NCI-H748 (cell line): ENCODE measurements around the gene SSC5D.
"Not testable (repeated sequence)": the region's sequence is repeated elsewhere in the genome, so short reads cannot be mapped to it uniquely, and the experiment has no call there.

Source experiments
- DNase-seq: peaks from one replicate; lab custom pipeline; 2025; ENCODE audit not compliant: unreplicated experiment; lab: John Stamatoyannopoulos, UW

The SSC5D gene

DNA sequence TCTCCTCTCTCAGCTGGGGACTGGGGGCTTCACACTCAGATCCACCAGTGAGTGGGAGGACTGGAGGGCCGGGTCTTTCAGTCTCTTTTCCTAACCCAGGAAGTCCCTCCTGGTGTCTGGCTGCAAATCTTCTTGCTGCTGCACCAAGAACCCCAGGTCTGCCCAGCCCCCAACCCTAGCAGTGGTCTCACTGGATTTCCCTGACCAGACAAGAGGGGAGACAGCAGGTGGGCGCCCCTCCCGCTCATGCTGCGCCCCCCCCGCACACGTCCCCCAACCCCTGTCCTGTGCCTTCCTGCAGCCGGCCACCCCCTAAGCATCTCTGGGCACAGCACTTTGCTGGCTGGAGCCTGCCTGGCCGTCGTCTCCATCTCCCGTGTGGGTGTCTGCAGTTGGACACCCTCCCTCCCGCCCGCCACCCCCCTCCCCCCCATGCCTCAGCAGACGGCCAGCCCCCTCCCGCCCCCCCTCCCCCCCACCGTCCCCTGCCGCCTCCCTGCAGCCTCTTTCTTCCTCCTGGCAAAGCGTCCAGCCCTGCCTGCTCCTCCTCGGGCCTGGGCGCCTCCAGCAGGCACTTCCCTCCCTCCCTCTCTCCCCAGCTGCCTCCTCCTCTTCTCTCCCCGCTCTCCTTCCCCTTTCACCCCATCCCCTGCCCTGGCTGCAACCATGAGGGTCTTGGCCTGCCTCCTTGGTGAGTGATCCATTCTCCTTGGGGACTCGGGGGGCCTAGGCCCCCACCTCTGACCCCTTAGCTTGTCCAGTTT is at the start of gene SSC5D:
TSS of gene SSC5D (plus strand) at position 513 of the 764 bp plus-strand sequence. CDS start at position 667, 154 bp downstream.
- DNase-seq = no peak

DNA sequence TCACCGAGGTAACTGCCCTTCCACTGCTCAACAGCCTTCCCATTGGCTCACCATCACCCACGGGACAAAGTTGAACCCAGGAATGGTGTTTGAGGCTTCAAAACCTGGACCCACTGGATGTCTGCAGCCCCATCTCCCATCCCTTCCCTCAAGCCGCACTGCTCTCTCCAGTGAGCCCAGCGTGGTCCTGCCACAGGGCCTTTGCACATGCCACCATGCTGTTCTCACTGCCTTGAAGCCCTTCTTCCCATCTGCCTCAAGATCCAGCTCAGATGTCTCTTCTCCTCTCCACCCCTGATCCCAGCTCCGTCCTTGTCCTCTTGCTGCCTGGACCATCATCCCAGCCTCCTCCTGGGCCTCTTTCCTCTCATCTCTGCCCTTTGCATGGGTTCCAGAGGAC is 49.2 kb upstream of the SSC5D start:
- no peak for DNase-seq

DNA sequence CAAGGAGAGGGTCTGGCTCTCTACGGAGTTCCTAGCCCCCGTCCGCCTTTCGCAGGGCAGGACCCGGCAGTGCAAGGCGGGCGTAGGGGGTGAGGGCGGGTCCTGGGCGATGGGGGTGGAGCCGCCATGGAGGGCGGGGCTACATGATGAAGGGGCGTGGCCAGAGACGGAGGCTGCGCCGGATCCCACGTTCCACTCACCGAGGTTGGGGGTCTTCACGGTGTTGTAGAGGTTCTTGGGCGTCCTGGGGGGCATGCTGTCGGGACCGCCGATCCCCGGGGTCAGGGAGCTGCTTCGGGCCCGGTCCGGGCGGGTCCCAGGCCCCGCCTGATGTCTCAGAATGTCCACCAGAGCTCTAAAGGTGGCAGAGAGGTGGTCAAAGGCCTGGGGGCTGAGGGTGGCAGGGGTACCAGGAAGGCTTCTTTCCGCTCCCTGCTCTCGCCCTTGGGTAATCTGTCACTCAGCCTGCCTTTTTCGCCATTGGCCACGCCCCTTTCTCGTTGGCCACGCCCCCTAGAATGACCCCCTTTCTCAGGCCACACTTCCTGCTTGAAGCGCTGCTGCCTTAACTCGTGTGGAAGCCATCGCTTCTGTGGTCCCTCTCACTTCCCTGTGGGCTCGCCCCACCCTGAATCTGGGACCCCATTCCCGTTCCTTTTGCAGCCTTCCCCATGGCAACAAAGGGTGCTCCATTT is 47.7 kb upstream of the SSC5D start:
- no peak for DNase-seq

DNA sequence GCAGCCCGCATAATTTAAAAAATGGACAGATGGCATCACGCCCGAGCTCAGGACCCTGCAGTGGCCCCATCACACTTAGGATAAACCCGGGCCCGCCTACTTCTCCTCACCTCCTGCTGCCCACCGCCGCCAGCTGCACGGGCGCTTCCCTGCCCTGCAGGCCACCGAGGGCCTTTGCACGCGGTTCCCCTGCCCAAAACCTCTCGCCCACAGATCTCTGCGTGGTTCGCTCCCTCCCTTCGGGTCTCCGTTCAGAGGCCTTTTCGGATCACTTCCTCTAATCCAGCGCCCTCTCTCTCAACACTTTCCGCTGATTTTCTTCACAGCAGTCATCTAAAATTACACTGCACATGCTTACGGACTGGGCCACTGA is 46.9 kb upstream of the SSC5D start:
- no peak for DNase-seq

DNA sequence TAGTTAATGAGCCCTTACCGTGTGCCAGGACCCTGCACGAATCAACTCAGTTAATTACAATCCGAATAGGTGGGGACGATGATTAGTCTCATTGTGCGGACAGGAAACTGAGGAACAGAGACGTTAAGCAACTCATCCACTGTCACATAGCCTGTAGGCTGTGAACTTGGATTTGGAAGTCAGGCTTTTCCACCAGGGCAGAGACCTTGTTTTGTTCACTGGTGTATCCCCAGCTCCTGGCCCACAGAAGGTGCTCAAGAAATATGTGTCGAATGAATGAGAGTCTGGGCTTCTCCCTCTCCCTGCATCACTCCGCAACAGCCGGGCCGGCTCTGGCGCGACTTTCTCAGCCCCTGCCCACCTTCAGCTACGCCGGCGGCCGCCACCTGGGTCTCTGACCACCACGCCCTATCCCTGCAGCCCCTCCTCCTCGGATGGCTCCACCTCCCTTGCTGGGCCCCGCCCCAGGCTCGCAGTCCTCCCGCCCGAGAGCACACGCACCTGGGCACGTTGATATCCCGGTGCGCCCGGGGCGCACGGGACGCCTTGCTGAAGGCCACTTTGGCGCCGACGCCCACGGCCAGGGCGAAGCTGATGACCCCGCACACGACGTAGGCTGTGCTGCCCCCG is 46.4 kb upstream of the SSC5D start:
- DNase-seq = peak; percentile 88

DNA sequence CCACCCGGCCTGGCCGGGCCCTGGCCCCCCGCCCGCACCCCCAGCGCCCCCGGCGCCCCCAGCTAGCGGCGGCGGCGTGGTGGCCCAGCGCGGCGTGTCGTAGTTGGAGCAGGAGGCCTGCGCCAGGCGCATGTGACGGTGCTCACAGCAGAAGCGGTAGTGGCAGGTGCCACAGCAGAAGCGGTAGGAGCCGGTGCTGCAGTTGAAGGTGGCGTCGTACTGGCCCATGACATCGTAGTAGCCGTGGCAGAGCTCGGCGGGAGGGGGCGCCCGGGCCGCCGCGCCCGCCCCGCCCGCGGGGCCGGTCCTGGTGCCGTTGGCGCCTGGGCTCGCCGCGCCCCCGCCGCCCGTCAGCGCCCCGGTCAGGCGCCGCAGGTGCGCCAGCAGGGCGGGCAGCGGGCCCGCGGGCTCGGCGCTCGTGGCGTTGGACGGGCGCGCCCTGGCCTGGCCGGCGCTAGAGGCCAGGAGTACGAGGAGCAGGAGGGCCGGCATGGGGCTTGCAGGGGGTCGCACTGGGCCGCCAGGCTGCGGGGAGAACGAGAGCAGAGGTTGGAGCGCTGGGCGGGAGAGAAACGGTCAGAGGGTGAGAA is 45.8 kb upstream of the SSC5D start:
- DNase-seq = peak; percentile 77

DNA sequence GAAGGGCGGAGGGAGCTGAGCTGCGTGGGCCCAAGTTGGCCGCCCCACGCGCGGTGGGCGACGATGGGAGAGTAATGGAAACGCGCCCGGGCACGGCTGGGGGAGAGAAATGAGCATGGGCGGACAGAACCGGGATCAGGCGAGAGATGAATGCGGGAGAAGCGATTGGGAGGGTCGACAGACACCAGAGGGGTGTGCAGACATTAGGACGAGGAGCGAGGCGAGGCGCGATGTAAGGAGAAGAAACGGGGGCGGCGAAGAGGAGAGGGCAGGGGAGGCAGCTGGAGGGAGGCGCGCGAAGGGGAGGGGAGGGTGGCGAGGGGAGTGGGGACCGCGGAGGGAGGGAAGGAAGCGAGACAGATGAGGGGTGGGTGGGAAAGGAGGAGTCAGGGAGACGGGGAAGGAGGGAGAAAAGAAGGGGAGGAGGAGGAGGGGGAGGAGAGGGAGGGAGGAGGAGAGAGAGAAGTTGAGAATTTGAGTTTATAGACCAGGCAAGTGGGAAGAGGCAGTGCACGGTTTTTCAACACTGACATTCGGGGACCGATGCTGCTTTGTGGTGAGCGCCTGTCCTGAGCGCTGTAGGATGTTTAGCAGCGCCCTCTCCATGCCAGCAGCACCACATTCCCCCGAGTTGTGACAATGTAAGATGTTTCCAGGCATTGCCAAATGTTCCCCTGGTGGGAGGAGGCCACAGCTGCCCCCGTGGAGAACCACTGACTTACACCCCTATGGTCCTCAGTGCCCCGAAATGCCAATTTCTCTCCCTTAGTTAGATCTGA is 45.0 kb upstream of the SSC5D start, which contains the start of gene SHISA7:
TSS of gene SHISA7 (minus strand) at position 256 of the 779 bp plus-strand sequence. CDS start 437 bp downstream, outside the sequence.
- peak; percentile 75 for DNase-seq

DNA sequence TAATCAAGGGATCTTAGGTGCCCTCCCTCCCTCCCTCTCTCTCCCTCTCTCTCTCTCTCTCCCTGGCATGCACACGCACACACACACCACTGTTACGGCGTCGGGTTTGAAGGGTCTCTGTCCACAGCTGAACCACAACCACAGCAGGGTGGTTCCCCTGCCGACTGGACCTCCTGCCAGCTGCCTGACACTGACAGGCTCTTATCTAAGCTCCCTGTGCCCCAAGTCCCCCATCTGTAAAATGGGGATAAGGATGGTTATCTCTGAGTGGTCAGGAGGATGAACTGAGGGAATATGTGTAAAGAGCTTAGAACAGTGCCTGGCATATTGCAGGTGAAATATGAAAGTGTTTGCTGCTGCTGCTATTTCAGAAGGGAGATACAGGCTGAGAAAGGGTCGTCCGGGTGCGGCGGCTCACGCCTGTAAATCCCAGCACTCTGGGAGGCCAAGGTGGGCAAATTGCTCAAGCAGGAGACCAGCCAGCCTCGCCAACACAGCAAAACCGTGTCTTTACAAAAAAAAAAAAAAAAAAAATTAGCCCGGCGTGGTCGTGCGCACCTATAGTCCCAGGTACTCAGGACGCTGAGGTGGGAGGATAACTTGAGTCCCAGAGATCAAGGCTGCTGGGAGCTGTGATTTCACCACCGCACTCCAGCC is 44.3 kb upstream of the SSC5D start:
- no peak for DNase-seq

DNA sequence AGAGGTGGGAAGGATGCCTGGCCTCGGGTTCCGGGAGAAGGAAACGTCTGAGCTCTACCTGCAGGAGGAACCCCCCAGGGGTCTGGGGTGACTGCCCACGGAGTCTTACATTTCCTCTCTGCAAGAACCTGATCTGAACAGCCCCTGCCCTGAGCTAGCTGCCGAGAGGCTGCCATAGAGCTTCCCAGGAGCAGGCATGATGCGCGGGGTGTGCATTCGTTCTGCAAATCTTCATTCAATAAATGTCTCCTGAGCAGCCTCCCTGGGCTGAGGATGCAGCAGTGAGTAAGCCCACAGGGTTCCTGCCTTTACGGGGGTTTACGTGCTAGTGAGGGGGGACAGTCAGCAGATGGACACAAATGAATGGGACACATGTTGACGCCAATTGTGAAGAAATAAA is 43.6 kb upstream of the SSC5D start:
- no peak for DNase-seq

DNA sequence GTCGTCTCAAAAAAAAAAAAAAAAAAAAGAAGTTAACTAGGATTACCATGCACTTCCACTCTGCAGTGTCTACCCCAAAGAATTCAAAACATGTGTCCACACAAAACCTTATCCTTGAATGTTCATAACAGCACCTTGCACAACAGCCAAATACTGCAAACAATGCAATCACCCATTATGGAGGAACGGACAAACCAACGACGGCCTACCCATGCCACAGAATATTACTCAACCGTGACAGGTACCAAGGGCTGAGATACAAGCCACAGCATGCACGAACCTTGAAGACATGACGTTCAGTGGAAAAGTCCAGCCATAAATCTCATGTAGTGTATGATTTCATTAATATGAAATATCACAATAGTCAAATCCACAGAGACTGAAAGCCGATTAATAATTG is 42.2 kb upstream of the SSC5D start:
- no peak for DNase-seq

DNA sequence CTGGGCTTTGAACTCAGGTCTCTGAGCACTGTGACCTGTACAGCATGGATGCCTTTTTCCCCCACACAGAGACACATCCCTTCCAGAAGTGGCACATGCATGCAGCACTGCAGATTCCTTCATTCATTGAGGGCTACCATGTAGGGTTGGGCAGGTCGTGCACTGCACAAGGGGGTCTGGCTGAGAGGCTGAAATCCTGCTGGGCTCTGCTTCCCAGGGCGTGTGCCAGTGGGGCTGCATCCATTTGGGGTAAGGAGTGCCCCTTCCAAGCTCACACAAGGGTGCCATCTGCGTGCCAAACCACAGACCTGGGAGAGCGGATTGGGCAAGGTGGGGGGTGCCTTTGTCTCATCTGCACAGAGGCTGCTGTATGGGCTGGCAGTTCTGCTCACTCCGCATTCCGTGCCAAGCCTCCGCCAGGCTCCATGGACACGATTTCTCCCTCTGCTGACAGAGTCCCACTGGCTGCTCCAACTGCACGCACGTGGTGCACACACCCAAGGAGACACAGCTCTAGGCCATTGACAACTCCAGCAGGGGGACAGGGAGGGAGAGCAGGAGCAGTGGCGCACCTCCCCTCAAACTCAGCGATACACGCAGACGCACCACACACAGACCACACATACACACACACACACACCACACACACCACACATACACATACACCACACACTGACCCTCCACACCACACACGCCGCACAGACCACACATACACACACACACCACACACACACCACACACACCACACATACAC is 40.6 kb upstream of the SSC5D start:
- peak; percentile 80 for DNase-seq

DNA sequence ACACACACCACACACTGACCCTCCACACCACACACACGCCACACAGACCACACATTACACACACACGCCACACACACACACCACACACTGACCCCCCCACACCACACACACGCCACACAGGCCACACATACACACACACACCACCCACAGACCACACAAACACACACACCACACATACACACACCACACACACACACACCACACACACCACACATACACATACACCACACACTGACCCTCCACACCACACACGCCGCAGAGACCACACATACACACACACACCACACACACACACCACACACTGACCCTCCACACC is 40.1 kb upstream of the SSC5D start:
- DNase-seq = not testable (repeated sequence)

DNA sequence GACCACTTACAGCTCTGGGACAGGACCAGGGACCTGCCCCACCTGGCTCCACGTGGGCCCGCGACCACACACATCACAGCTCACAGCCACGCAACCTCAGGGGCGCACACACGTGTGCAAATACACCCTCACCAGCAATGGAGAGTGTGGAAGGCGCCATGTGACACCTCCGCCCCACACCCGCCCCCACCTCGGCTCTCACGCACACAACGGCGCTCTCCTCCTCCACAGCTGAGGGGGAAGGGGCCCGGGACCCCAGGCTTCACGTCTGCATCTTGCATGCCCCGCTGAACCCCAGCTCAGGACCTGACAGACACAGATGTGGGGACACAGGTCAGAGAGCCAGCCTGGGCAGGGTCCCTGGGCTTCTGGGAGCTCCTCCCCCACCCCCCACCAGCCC is 38.8 kb upstream of the SSC5D start:
- no peak for DNase-seq

DNA sequence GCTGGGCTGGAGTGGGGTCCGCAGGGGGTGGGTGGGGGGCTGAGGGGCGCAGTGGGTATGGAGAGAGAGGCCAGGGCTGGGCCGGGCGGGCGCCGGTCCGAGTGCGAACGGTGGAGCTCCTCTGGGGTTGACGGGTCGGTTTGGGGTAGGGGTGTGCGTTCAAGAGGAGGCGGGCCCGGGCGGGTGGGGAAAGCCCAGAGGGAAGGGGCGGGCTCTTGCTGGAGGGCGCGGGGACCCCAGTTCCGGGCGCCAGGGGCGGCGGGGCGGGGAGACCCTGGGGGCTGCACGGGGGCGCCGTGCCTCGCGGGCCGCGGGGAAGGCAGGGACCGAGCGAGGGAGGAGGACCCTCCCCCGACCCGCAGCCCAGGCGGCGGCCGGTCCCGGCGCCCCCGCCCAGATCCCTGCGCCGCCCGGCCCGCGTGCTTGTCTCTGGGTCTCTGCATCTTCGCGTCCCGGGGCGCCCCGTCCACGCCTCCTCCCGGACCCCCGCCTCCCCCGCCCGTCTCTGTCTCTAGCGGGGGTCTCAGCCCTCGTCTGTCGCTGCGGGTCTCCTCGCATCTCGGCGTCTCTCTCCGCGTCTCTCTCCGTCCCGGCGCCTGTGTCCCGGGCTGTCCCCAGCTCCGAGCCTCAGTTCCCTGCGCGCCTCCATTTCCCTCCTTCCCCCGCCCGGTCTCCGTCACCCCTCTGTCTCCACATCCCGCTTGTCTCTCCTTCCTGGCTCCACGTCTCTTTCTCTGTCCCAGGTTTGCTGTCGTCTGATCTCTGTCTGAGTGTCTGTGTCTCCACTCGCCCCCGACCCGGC is 36.9 kb upstream of the SSC5D start:
- DNase-seq = no peak

DNA sequence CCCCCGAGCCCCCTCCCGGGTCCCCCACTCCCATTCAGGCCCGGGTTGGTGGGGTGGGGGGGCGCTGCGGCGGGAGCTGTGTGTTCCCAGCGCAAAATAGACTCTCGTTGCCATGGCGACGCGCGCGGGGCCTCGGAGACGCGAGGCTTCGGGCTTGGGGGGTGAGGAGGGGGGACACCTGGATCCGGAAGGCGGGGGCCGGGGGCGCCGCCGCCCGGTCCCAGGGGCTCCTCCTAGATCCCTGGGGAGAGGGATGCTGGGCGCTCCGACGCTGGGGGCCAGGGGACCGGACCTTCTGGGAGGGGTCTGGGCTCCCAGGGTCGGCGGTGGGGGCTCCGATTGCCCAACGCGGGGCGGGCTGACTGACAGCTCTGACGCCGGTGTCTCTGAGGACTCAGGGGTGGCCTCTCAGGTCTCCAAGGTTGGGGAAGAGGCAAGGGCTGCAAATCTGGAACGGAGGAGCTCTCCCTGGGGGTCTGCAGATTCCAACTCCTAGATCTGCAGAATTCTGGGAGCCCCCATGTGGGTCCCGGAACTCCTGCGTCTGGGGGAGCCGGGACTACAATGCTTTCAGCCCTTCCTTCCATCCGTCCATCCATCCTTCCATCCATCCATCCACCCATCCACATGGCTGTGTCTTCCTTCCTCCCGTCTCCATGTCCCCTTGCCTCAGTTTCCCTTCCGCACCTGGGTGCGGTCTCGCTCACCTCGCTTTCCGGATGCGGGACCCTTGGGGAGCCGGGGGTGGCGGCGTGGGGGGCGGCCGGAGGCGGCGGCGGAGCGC is 36.1 kb upstream of the SSC5D start:
- DNase-seq = peak; percentile 78

DNA sequence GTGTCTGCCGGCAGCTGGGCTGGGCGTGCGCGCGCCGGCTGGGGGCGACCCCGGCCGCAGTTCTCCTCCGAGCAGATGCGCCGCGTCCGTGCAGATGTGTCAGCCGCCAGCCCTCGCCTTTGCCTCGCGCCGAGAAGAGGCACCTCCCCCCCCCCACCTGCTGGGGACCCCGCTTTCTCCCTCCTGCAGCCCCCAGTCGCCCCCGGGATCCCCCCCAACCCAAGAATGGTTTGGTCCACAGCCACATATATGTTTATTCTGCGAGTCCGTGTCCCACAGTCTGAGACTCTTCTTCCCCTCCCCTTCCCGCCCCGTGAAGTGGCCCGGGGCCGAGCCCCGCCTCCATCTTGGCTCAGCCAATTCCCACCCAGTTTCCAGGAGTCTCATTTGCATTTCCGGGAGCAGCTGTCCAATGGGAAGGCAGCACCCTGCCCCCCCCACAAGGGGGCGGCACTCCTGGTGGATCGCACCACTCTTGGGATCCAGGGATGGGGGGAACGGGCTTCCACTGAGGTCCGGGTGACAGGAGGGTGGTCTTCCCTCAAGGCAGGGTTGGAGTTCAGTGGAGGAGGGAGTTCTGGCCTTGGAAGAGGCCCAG is 35.4 kb upstream of the SSC5D start:
- peak; percentile 99 for DNase-seq

DNA sequence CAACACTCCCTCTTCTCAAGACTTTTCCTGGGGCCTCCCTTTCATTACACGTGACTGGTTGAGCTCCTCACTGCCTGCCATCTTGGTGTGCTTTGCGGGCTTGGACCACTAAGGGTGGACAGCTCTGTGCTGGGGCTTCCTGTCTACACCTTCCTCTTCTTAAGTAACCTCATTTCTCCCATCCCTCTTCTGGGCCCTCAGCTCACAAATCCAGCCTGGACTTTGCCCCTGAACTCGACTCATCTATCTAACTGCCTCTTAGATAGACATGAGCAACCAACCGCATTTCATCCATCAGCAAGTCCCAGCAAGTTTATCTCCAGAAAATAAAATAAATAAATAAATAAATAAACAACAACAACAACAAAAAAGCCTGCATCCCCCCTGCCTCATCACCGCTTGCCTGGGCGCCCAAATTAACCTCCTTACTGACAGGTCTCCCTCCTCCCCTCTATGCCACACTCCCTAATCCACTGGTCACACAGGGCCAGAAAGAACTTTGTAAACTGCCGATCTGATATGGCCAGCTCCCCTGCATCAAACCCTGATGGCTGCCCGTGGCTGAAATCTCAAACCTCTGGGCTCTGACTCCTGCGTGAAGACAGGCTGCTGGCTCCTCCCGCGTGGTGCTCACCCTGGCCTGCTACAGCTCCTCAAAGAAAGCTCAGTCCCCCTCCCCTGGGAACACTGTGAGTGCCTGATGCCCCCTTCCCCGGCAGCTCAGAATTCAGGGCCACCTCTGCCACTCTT is 34.5 kb upstream of the SSC5D start:
- DNase-seq = no peak
